Psoas muscle (tissue), 8 donors: ENCODE measurements around the gene UCN. TPM values are rescaled to one million over a fixed set of nuclear protein-coding genes. Genes with fewer than 3 reads are reported as not detected.
A peak's percentile ranks its signal among the peaks of the same experiment; 100 is the strongest.

ENCODE experiments used
- ATAC-seq, 4 donors: fragments of 200-7000 bp; cut with Tn5 transposase; one replicate each; pipeline ENCODE4 v1.9.1; 2020; ENCODE audit warnings: moderate library complexity in 3 of 4, mild to moderate bottlenecking in 2 of 4
- DNase-seq, 2 donors: peaks; one replicate each; pipeline ENCODE4 v3.0.0-alpha.2; 2020
- H3K27ac ChIP-seq: fragments of 200-600 bp; one replicate; pipeline ENCODE4 v1.8.0; 2022
- H3K27me3 ChIP-seq, 3 donors: fragments of 200-600 bp in 1 of 3; one replicate each; pipeline versions ENCODE4 v1.6.1 to v1.8.0; 2013 to 2022; ENCODE audit warnings: low read length in 2 of 3, mild to moderate bottlenecking in 2 of 3, moderate library complexity in 1 of 3; ENCODE audit not compliant: insufficient read depth in 3 of 3
- H3K36me3 ChIP-seq, 2 donors: fragments of 200-600 bp in 1 of 2; one replicate each; pipeline versions ENCODE4 v1.6.1 to v1.8.0; 2013 to 2022; ENCODE audit warnings: low read depth in 1 of 2, mild to moderate bottlenecking in 1 of 2, moderate library complexity in 1 of 2; ENCODE audit not compliant: insufficient read depth in 1 of 2
- H3K4me1 ChIP-seq: fragments of 200-600 bp; one replicate; pipeline ENCODE4 v1.8.0; 2022
- H3K4me3 ChIP-seq: fragments of 200-600 bp; one replicate; pipeline ENCODE4 v1.8.0; 2022; ENCODE audit warnings: mild to moderate bottlenecking
- H3K9me3 ChIP-seq: fragments of 200-600 bp; one replicate; pipeline ENCODE4 v1.8.0; 2022
- WGBS, 3 donors: extraction: QIAGEN DNeasy Blood & Tissue Kit; methylation state at CpG; one replicate each; pipeline versions ENCODE4 v1.1.6 to v1.1.7; 2013; 5-methylcytosine and 5-hydroxymethylcytosine counted together
- intact Hi-C, 2 donors: fragments of 100-400 bp; cut with DNase I; formaldehyde crosslinking; loops; one replicate each; pipeline versions ENCODE4 v1.11.0 to v1.14.2; 2022
- polyA plus RNA-seq, 3 donors: library from polyadenylated mRNA; stranded (reverse); fragments of 200-250 nt; gene quantifications; one replicate each; pipeline ENCODE4 v1.2.3, GENCODE V29; 2013
- total RNA-seq, 4 donors: library from RNA; stranded (reverse); fragmentation: NEBNext Ultra II Directional in 2 of 4; extraction: Animal tissue kit (Norgen Biotek cat#: 25700) in 2 of 4; gene quantifications; one replicate each; pipeline versions ENCODE4 v1.2.1 to v1.2.4, GENCODE V29; 2021 to 2023
- TF ChIP-seq, protein P1 (sequence below): fragments of 200-600 bp; IDR thresholded peaks from one replicate; pipeline ENCODE4 v1.8.0; 2022; ENCODE audit warnings: antibody characterized with exemption
- donor health status: healthy with polysubstance abuse.
- donor health status: DM: no; HTN: no; CAD: no; lungs with moderate emphysema.
- donor health status: Bipolar disorder and iron deficiency.
- donor health status: healthy.
- donor health status: DM: yes; HTN: yes; CAD: no.
- donor health status: DM: no; HTN: no; CAD: no.
- donor health status: DM: no; HTN: no; CAD: no.
- donor health status: DM: yes; HTN: yes; CAD: no.

The UCN gene
- total and polyA plus RNA-seq, 7 donors, result 0.26 to 3.6 (median 0.45) TPM; not detected in 3

DNA sequence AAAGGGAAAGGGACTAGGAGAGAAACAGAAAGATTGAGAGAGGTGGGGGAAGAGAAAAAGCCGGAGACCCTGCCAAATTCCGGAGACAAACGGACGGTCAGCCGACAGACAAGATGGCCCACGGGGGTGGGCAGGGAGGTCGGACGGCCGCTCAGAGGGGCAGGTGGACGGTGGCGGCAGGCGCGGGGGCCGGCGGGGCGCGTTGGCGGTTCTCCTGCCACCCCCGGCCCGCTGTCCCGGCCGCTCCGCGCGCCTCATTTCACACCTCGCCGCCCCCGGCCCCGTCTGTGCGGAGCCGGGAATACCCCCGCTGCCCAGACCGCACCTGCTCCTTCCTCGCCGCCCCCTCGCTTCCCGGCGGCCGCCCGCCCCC is 46.3 kb downstream of the UCN start:
- TF ChIP-seq, protein P1, sequence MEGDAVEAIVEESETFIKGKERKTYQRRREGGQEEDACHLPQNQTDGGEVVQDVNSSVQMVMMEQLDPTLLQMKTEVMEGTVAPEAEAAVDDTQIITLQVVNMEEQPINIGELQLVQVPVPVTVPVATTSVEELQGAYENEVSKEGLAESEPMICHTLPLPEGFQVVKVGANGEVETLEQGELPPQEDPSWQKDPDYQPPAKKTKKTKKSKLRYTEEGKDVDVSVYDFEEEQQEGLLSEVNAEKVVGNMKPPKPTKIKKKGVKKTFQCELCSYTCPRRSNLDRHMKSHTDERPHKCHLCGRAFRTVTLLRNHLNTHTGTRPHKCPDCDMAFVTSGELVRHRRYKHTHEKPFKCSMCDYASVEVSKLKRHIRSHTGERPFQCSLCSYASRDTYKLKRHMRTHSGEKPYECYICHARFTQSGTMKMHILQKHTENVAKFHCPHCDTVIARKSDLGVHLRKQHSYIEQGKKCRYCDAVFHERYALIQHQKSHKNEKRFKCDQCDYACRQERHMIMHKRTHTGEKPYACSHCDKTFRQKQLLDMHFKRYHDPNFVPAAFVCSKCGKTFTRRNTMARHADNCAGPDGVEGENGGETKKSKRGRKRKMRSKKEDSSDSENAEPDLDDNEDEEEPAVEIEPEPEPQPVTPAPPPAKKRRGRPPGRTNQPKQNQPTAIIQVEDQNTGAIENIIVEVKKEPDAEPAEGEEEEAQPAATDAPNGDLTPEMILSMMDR, result no peak
- WGBS, 3 donors, result 5 to 11% (median 7%) methylated on average over 14 to 40 of the region's 40 CpGs
- no peak for ATAC-seq
- Histone ChIP-seq H3K4me1 (peaks cover 28% of the 10 kb centered on the region), H3K4me3 (peak overlapping the region; percentile 71), H3K36me3 (no peaks in the 10 kb centered on the region), H3K27ac (no peak overlapping the region), H3K9me3 (no peaks in the 10 kb centered on the region), H3K27me3 (peaks cover 0 to 84% (median 40%) of the 10 kb centered on the region in 3 donors)
- no peak for DNase-seq
- intact Hi-C loops, result no loop called here

DNA sequence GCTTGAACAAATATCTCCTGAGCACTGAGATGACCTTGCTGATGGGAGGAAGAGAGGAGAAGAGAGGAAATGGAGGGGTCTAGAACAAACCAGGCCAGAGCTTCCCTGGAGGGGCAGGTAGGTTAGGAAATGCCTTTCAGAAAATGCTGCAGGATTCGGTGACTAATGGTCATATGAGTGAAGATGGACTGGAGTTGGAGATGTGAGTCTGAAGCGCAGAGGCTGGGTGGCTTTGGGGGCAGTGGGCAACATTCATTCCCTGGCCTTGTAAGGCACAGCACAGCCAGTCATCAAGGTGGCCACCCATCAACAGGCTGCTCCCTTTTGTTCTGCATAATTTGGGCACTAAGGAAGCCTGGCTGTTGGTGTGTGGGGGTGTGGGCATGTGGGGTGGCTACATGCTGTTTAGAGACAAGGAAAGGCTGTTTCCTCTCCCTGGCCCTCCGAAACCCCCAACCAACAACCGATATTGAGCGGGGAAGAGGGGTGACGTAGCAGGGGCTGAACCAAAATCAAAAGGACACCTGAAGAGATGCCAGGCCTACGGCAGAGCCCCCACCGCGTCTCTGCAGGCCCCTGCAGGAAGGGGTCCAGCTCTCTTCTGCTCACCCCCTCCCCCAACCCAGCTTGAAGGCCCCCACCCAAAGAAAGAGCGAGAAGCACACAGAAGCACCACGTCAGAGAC is 46.9 kb downstream of the UCN start:
- H3K27ac ChIP-seq, result no peak overlapping the region
- no peak overlapping the region for H3K4me3 ChIP-seq
- peaks cover 0 to 81% (median 42%) of the 10 kb centered on the region in 3 donors for H3K27me3 ChIP-seq
- 45 to 61% (median 60%) methylated on average over 11 of the region's 11 CpGs for whole genome bisulfite sequencing, 3 donors
- H3K36me3 ChIP-seq, result no peaks in the 10 kb centered on the region
- intact Hi-C loops, result no loop called here
- no peaks in the 10 kb centered on the region for H3K9me3 ChIP-seq
- TF ChIP-seq, protein P1, result no peak
- ATAC-seq (no peak), DNase-seq (no peak)
- peaks cover 28% of the 10 kb centered on the region for H3K4me1 ChIP-seq

DNA sequence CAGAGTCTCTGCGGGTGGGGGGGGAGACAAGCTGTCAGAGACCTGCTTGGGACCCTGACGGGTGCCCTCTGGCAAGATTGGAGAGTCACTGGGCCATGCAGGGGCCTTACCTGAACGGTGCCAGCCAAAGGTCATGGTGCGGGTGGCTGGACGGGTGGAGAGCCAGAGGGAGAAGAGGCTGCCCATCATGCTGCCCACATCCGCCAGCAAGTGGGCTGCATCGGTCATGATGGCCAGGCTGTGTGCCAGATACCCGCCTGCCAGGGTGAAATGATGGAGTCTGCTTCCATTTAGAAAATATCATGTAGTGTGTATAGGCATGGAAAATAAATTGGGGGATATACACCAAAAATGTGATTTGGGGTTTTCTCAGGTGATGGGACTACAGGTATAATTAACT is 50.2 kb downstream of the UCN start:
- H3K36me3 ChIP-seq, result no peaks in the 10 kb centered on the region
- DNase-seq (no peak), ATAC-seq (no peak)
- no peak overlapping the region for H3K4me3 ChIP-seq
- TF ChIP-seq, protein P1, result no peak
- intact Hi-C loops, result no loop called here
- 82 to 86% (median 82%) methylated on average over 8 of the region's 8 CpGs for WGBS, 3 donors
- peaks cover 0 to 48% (median 33%) of the 10 kb centered on the region in 3 donors for H3K27me3 ChIP-seq
- H3K9me3 ChIP-seq, result no peaks in the 10 kb centered on the region
- H3K4me1 ChIP-seq, result peaks cover 4% of the 10 kb centered on the region
- H3K27ac ChIP-seq, result no peak overlapping the region

Other genes starting within 250 kb of the UCN start
- 100 to 1,000 TPM; 186 to 304 (median 236) TPM for gene OST4, start 236.8 kb downstream of the UCN start, total RNA-seq
- gene OST4, start 236.8 kb downstream of the UCN start, polyA plus RNA-seq, result 100 to 1,000 TPM; 259 to 396 (median 306) TPM
- gene EMILIN1, start 229.8 kb downstream of the UCN start, total RNA-seq, result 10 to 100 TPM in 1 of 4 donors, 1 to 10 TPM in 3; 6.1 to 14.3 (median 7.9) TPM
- 1 to 10 TPM; 4.9 to 7.3 (median 4.9) TPM for gene EMILIN1, start 229.8 kb downstream of the UCN start, polyA plus RNA-seq
- gene KHK, start 221.7 kb downstream of the UCN start, total RNA-seq, result 1 to 10 TPM; 1.5 to 4.5 (median 2.4) TPM
- gene KHK, start 221.7 kb downstream of the UCN start, polyA plus RNA-seq, result 1 to 10 TPM; 1.8 to 5.8 (median 2.9) TPM
- 10 to 100 TPM in 1 of 4 donors, 1 to 10 TPM in 3; 4.1 to 15.8 (median 6.1) TPM for gene CGREF1, start 189.3 kb downstream of the UCN start, total RNA-seq
- gene CGREF1, start 189.3 kb downstream of the UCN start, polyA plus RNA-seq, result 1 to 10 TPM; 2.8 to 7.9 (median 6.6) TPM
- gene ABHD1, start 184.6 kb downstream of the UCN start, total RNA-seq, result 1 to 10 TPM; 1.4 to 4.5 (median 3.7) TPM
- gene ABHD1, start 184.6 kb downstream of the UCN start, polyA plus RNA-seq, result 1 to 10 TPM; 1.9 to 4.1 (median 3.9) TPM
- gene PREB, start 173.8 kb downstream of the UCN start, total RNA-seq, result 100 to 1,000 TPM in 2 of 4 donors, 10 to 100 TPM in 2; 57.4 to 206 (median 111) TPM
- gene PREB, start 173.8 kb downstream of the UCN start, polyA plus RNA-seq, result 100 to 1,000 TPM in 2 of 3 donors, 10 to 100 TPM in 1; 96.1 to 138 (median 125) TPM
- gene PRR30, start 169.0 kb downstream of the UCN start, total RNA-seq, result not detected
- gene PRR30, start 169.0 kb downstream of the UCN start, polyA plus RNA-seq, result not detected
- gene TCF23, start 159.4 kb downstream of the UCN start, total RNA-seq, result under 1 TPM in 2 of 4 donors, not detected in 2; 0.20 to 0.63 TPM
- gene TCF23, start 159.4 kb downstream of the UCN start, polyA plus RNA-seq, result under 1 TPM in 2 of 3 donors, not detected in 1; 0.05 to 0.06 TPM
- 100 to 1,000 TPM in 2 of 4 donors, 10 to 100 TPM in 2; 87.1 to 113 (median 98.2) TPM for gene ATRAID, start 96.4 kb downstream of the UCN start, total RNA-seq
- gene ATRAID, start 96.4 kb downstream of the UCN start, polyA plus RNA-seq, result 100 to 1,000 TPM in 2 of 3 donors, 10 to 100 TPM in 1; 89.3 to 188 (median 136) TPM
- gene SLC5A6, start 96.2 kb downstream of the UCN start, total RNA-seq, result 10 to 100 TPM; 16.8 to 64.2 (median 21.1) TPM
- gene SLC5A6, start 96.2 kb downstream of the UCN start, polyA plus RNA-seq, result 10 to 100 TPM; 21.1 to 47.0 (median 24.9) TPM
- gene CAD, start 91.1 kb downstream of the UCN start, total RNA-seq, result 1 to 10 TPM; 7.8 to 8.6 (median 8.2) TPM
- 10 to 100 TPM in 1 of 3 donors, 1 to 10 TPM in 2; 5.9 to 13.6 (median 7.3) TPM for gene CAD, start 91.1 kb downstream of the UCN start, polyA plus RNA-seq
- gene SLC30A3, start 45.4 kb downstream of the UCN start, total RNA-seq, result under 1 TPM in 3 of 4 donors, not detected in 1; 0.10 to 0.92 (median 0.34) TPM
- gene SLC30A3, start 45.4 kb downstream of the UCN start, polyA plus RNA-seq, result under 1 TPM; 0.03 to 0.16 (median 0.09) TPM
- not detected for gene DNAJC5G, start 33.0 kb downstream of the UCN start, total RNA-seq
- gene DNAJC5G, start 33.0 kb downstream of the UCN start, polyA plus RNA-seq, result not detected
- 100 to 1,000 TPM; 387 to 784 (median 462) TPM for gene TRIM54, start 26.0 kb downstream of the UCN start, total RNA-seq
- gene TRIM54, start 26.0 kb downstream of the UCN start, polyA plus RNA-seq, result 100 to 1,000 TPM; 136 to 315 (median 282) TPM
- gene MPV17, start 14.7 kb upstream of the UCN start, total RNA-seq, result 10 to 100 TPM; 11.9 to 20.9 (median 14.9) TPM
- 10 to 100 TPM; 13.1 to 29.0 (median 14.5) TPM for gene MPV17, start 14.7 kb upstream of the UCN start, polyA plus RNA-seq
- gene GTF3C2, start 48.3 kb upstream of the UCN start, total RNA-seq, result 10 to 100 TPM; 17.5 to 44.9 (median 31.1) TPM
- 10 to 100 TPM; 21.6 to 49.4 (median 24.2) TPM for gene GTF3C2, start 48.3 kb upstream of the UCN start, polyA plus RNA-seq
- gene EIF2B4, start 61.9 kb upstream of the UCN start, total RNA-seq, result 10 to 100 TPM; 36.6 to 61.0 (median 56.3) TPM
- 10 to 100 TPM; 56.1 to 72.9 (median 71.1) TPM for gene EIF2B4, start 61.9 kb upstream of the UCN start, polyA plus RNA-seq
- gene SNX17, start 62.2 kb upstream of the UCN start, total RNA-seq, result 10 to 100 TPM; 53.9 to 73.9 (median 57.3) TPM
- gene SNX17, start 62.2 kb upstream of the UCN start, polyA plus RNA-seq, result 10 to 100 TPM; 50.1 to 96.4 (median 94.0) TPM
- gene ZNF513, start 72.3 kb upstream of the UCN start, total RNA-seq, result 10 to 100 TPM in 2 of 4 donors, 1 to 10 TPM in 2; 5.8 to 14.6 (median 8.7) TPM
- gene ZNF513, start 72.3 kb upstream of the UCN start, polyA plus RNA-seq, result 10 to 100 TPM; 10.2 to 11.5 (median 10.7) TPM
- gene PPM1G, start 101.1 kb upstream of the UCN start, total RNA-seq, result 10 to 100 TPM; 44.0 to 83.6 (median 68.4) TPM
- gene PPM1G, start 101.1 kb upstream of the UCN start, polyA plus RNA-seq, result 100 to 1,000 TPM in 2 of 3 donors, 10 to 100 TPM in 1; 83.4 to 167 (median 127) TPM
- 100 to 1,000 TPM in 2 of 4 donors, 10 to 100 TPM in 2; 83.8 to 138 (median 103) TPM for gene NRBP1, start 120.2 kb upstream of the UCN start, total RNA-seq
- 100 to 1,000 TPM; 120 to 238 (median 151) TPM for gene NRBP1, start 120.2 kb upstream of the UCN start, polyA plus RNA-seq
- 1 to 10 TPM in 3 of 4 donors, not detected in 1; 1.5 to 2.2 (median 1.7) TPM for gene KRTCAP3, start 133.9 kb upstream of the UCN start, total RNA-seq
- 1 to 10 TPM in 1 of 3 donors, under 1 TPM in 2; 0.26 to 1.7 (median 0.39) TPM for gene KRTCAP3, start 133.9 kb upstream of the UCN start, polyA plus RNA-seq
- 10 to 100 TPM in 1 of 4 donors, 1 to 10 TPM in 3; 4.4 to 10.1 (median 5.9) TPM for gene IFT172, start 181.3 kb upstream of the UCN start, total RNA-seq
- 1 to 10 TPM; 6.0 to 9.5 (median 7.5) TPM for gene IFT172, start 181.3 kb upstream of the UCN start, polyA plus RNA-seq
- 10 to 100 TPM in 1 of 4 donors, 1 to 10 TPM in 3; 1.9 to 38.1 (median 3.0) TPM for gene FNDC4, start 186.8 kb upstream of the UCN start, total RNA-seq
- gene FNDC4, start 186.8 kb upstream of the UCN start, polyA plus RNA-seq, result 10 to 100 TPM in 2 of 3 donors, 1 to 10 TPM in 1; 1.7 to 23.2 (median 10.9) TPM
- gene GCKR, start 188.4 kb upstream of the UCN start, total RNA-seq, result 1 to 10 TPM in 1 of 4 donors, not detected in 3; 2.0 TPM
- 1 to 10 TPM in 1 of 3 donors, under 1 TPM in 2; 0.05 to 1.6 (median 0.51) TPM for gene GCKR, start 188.4 kb upstream of the UCN start, polyA plus RNA-seq